SK-N-SH treated with all-trans-retinoic acid at 6 μM for 48 hours (cell line): Measurements from ENCODE around the gene AKAP6.
"Not testable (repeated sequence)": the region's sequence is repeated elsewhere in the genome, so short reads cannot be mapped to it uniquely, and the experiment has no call there.

Experiments used
- ATAC-seq: fragments of 200-7000 bp; cut with Tn5 transposase; 3 replicates; pipeline ENCODE4 v1.9.1; 2020; ENCODE audit warnings: mild to moderate bottlenecking, moderate library complexity
- ARNTL ChIP-seq: fragments of 450-650 bp; formaldehyde crosslinking; IDR thresholded peaks from 2 replicates; pipeline ENCODE4 v1.5.0; 2020; ENCODE audit warnings: low read depth, mild to moderate bottlenecking, moderate library complexity, borderline replicate concordance
- BACH2 ChIP-seq: fragments of 250-450 bp; sonication (Bioruptor Pico); IDR thresholded peaks from 2 replicates; pipeline ENCODE4 v1.9.0; 2021; ENCODE audit warnings: mild to moderate bottlenecking, borderline replicate concordance
- CSDC2 ChIP-seq: fragments of 250-450 bp; sonication (Bioruptor Pico); IDR thresholded peaks from 2 replicates; pipeline ENCODE4 v1.5.0; 2020; ENCODE audit warnings: mild to moderate bottlenecking, moderate library complexity
- CSRNP3 ChIP-seq: fragments of 250-450 bp; sonication (Bioruptor Pico); IDR thresholded peaks from 2 replicates; pipeline ENCODE4 v1.5.1; 2021; ENCODE audit warnings: mild to moderate bottlenecking, moderate library complexity
- GLIS3 ChIP-seq: fragments of 250-450 bp; sonication (Bioruptor Pico); IDR thresholded peaks from 2 replicates; pipeline ENCODE4 v1.5.0; 2020; ENCODE audit warnings: mild to moderate bottlenecking, moderate library complexity
- ISL1 ChIP-seq: fragments of 250-450 bp; sonication (Bioruptor Pico); IDR thresholded peaks from 2 replicates; pipeline ENCODE4 v2.1.2; 2022; ENCODE audit warnings: mild to moderate bottlenecking, moderate library complexity
- OSR1 ChIP-seq: fragments of 250-450 bp; sonication (Bioruptor Pico); IDR thresholded peaks from 2 replicates; pipeline ENCODE4 v1.8.0; 2022; ENCODE audit warnings: moderate library complexity, mild to moderate bottlenecking, inconsistent platforms
- PATZ1 ChIP-seq: fragments of 250-450 bp; sonication (Bioruptor Pico); IDR thresholded peaks from 2 replicates; pipeline ENCODE4 v1.8.0; 2020; ENCODE audit warnings: mild to moderate bottlenecking, moderate library complexity, borderline replicate concordance
- POU6F1 ChIP-seq: fragments of 250-450 bp; sonication (Bioruptor Pico); IDR thresholded peaks from 2 replicates; pipeline ENCODE4 v1.8.0; 2021; ENCODE audit warnings: low read depth, mild to moderate bottlenecking, moderate library complexity, borderline replicate concordance
- PPARA ChIP-seq: fragments of 250-450 bp; sonication (Bioruptor Pico); IDR thresholded peaks from 2 replicates; pipeline ENCODE4 v1.5.0; 2020; ENCODE audit warnings: mild to moderate bottlenecking, borderline replicate concordance
- RARB ChIP-seq: fragments of 250-450 bp; sonication (Bioruptor Pico); IDR thresholded peaks from 2 replicates; pipeline ENCODE4 v1.8.0; 2021; ENCODE audit warnings: mild to moderate bottlenecking, moderate library complexity
- SNAI2 ChIP-seq: fragments of 250-450 bp; sonication (Bioruptor Pico); IDR thresholded peaks from 2 replicates; pipeline ENCODE4 v1.5.0; 2020; ENCODE audit warnings: mild to moderate bottlenecking, moderate library complexity
- TCF4 ChIP-seq: fragments of 250-450 bp; sonication (Bioruptor Pico); IDR thresholded peaks from 2 replicates; pipeline ENCODE4 v1.8.0; 2021; ENCODE audit warnings: mild to moderate bottlenecking, moderate library complexity, borderline replicate concordance
- TOX ChIP-seq: fragments of 250-450 bp; sonication (Bioruptor Pico); IDR thresholded peaks from 2 replicates; pipeline ENCODE4 v1.8.0; 2021; ENCODE audit warnings: mild to moderate bottlenecking, moderate library complexity, borderline replicate concordance
- TSHZ2 ChIP-seq: fragments of 250-450 bp; sonication (Bioruptor Pico); IDR thresholded peaks from 2 replicates; pipeline ENCODE4 v1.5.0; 2020; ENCODE audit warnings: mild to moderate bottlenecking, moderate library complexity
- ZC3H10 ChIP-seq: fragments of 250-450 bp; sonication (Bioruptor Pico); IDR thresholded peaks from 2 replicates; pipeline ENCODE4 v1.5.1; 2021; ENCODE audit warnings: mild to moderate bottlenecking, moderate library complexity
- ZFP3 ChIP-seq: fragments of 250-450 bp; sonication (Bioruptor Pico); IDR thresholded peaks from 2 replicates; pipeline ENCODE4 v1.5.0; 2020; ENCODE audit warnings: mild to moderate bottlenecking, moderate library complexity
- ZFP30 ChIP-seq: fragments of 450-650 bp; formaldehyde crosslinking; IDR thresholded peaks from 2 replicates; pipeline ENCODE4 v1.5.0; 2022; ENCODE audit warnings: mild to moderate bottlenecking, moderate library complexity
- ZNF565 ChIP-seq: fragments of 450-650 bp; formaldehyde crosslinking; conservative IDR thresholded peaks from 2 replicates; pipeline ENCODE4 v1.5.0; 2020; ENCODE audit warnings: low read depth, mild to moderate bottlenecking, moderate library complexity
- ZNF70 ChIP-seq: fragments of 450-650 bp; formaldehyde crosslinking; IDR thresholded peaks from 2 replicates; pipeline ENCODE4 v1.5.0; 2020; ENCODE audit warnings: mild to moderate bottlenecking, moderate library complexity
- ZNF8 ChIP-seq: fragments of 450-650 bp; formaldehyde crosslinking; IDR thresholded peaks from 2 replicates; pipeline ENCODE4 v1.5.0; 2020; ENCODE audit warnings: mild to moderate bottlenecking, moderate library complexity
- TF ChIP-seq, protein P1 (sequence below): fragments of 250-450 bp; sonication (Bioruptor Pico); IDR thresholded peaks from 2 replicates; pipeline ENCODE4 v1.5.1; 2020; ENCODE audit warnings: low read depth, mild to moderate bottlenecking, moderate library complexity

Gene AKAP6

GRCh38 chr14:32785585-32785984, 456.5 kb downstream of the AKAP6 start:
- ATAC-seq = no peak

GRCh38 chr14:32786886-32787285, 457.8 kb downstream of the AKAP6 start:
- TF ChIP-seq ZC3H10 (no peak), RARB (CRISPR knock-in tag) (no peak), GLIS3 (no peak), ARNTL (CRISPR knock-in tag) (no peak), SNAI2 (CRISPR knock-in tag) (no peak), PPARA (CRISPR knock-in tag) (no peak), TOX (CRISPR knock-in tag) (no peak), TCF4 (CRISPR knock-in tag) (no peak), POU6F1 (CRISPR knock-in tag) (no peak), ZFP3 (CRISPR knock-in tag) (no peak), CSDC2 (CRISPR knock-in tag) (no peak), BACH2 (CRISPR knock-in tag) (no peak), ISL1 (CRISPR knock-in tag) (no peak), ZFP30 (no peak), OSR1 (CRISPR knock-in tag) (no peak), TSHZ2 (CRISPR knock-in tag) (no peak), PATZ1 (no peak), ZNF8 (CRISPR knock-in tag) (no peak)
- TF ChIP-seq, protein P1, sequence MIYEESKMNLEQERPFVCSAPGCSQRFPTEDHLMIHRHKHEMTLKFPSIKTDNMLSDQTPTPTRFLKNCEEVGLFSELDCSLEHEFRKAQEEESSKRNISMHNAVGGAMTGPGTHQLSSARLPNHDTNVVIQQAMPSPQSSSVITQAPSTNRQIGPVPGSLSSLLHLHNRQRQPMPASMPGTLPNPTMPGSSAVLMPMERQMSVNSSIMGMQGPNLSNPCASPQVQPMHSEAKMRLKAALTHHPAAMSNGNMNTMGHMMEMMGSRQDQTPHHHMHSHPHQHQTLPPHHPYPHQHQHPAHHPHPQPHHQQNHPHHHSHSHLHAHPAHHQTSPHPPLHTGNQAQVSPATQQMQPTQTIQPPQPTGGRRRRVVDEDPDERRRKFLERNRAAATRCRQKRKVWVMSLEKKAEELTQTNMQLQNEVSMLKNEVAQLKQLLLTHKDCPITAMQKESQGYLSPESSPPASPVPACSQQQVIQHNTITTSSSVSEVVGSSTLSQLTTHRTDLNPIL (CRISPR knock-in tag) = no peak
- no peak for ATAC-seq

More at GRCh38 chr14:32785585-32785984, 456.5 kb downstream of the AKAP6 start:
- TF ChIP-seq OSR1 (CRISPR knock-in tag) (no peak), TOX (CRISPR knock-in tag) (no peak), ZNF70 (CRISPR knock-in tag) (no peak), ZNF565 (CRISPR knock-in tag) (no peak), SNAI2 (CRISPR knock-in tag) (no peak), GLIS3 (no peak), ZC3H10 (no peak), CSRNP3 (CRISPR knock-in tag) (no peak), ARNTL (CRISPR knock-in tag) (no peak), TCF4 (CRISPR knock-in tag) (no peak), TSHZ2 (CRISPR knock-in tag) (no peak), ZNF8 (CRISPR knock-in tag) (no peak)

DNA sequence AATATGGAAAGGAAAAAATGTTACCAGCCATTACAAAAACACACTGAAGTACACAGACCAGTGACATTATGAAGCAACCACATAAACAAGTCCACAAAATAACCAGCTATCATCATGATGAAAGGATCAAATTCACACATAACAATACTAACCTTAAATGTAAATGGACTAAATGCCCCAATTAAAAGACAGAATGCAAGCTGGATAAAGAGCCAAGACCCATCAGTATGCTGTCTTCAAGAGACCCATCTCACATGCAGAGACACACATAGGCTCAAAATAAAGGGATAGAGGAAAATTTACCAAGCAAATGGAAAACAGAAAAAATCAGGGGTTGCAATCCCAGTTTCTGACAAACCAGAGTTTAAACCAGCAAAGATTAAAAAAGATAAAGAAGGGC, 463.9 kb downstream of the AKAP6 start:
- ATAC-seq = not testable (repeated sequence)
